Endothelial cell of umbilical vein (primary cell): ENCODE data around the gene TBC1D10A. TPM values are rescaled to one million over a fixed set of nuclear protein-coding genes. Genes with fewer than 3 reads are reported as not detected.

Source experiments
- BruUV-seq: library from RNA; stranded (reverse); fragments of 400-500 nt; replicated peaks from 2 replicates; lab custom pipeline; 2021; lab: Mats Ljungman, UMichigan
- CTCF ChIA-PET: fragments of 300-600, 350-600 bp; sonication (Branson Sonifier 250); formaldehyde crosslinking; loops from one replicate; lab custom pipeline; 2021; ENCODE audit warnings: antibody characterized with exemption, inconsistent platforms; lab: Charles Lee
- POLR2A ChIA-PET: fragments of 300-600, 350-600 bp; sonication (Branson Sonifier 250); formaldehyde crosslinking; loops from one replicate; lab custom pipeline; 2021; ENCODE audit warnings: antibody characterized with exemption, inconsistent platforms; lab: Charles Lee
- DNase-seq: peaks from one replicate; pipeline ENCODE4 v3.0.0-alpha.2; 2011; ENCODE audit warnings: low read depth, low spot score
- FAIRE-seq: peaks from 2 replicates; lab custom pipeline; 2011; peaks lifted over from hg19 to GRCh38; lab: Jason Lieb, UNC
- H2AFZ ChIP-seq: 2 replicates; pipeline ENCODE4 v1.6.0; 2012; ENCODE audit warnings: low read depth, low read length, control low read depth, inconsistent platforms
- H3K27ac ChIP-seq: 2 replicates; pipeline ENCODE4 v1.5.1; 2011; ENCODE audit warnings: low read depth, mild to moderate bottlenecking, control low read depth, low read length, moderate library complexity; ENCODE audit not compliant: insufficient read depth
- H3K27me3 ChIP-seq, 2 experiments: 2 replicates each; pipeline versions ENCODE4 v1.6.0 to v1.6.1; 2011; ENCODE audit warnings: low read length in 2 of 2, mixed read lengths in 1 of 2; ENCODE audit not compliant: control insufficient read depth in 2 of 2, insufficient read depth in 2 of 2
- H3K36me3 ChIP-seq, 2 experiments: 2 replicates in 1 of 2; 3 replicates in 1 of 2; pipeline ENCODE4 v1.5.1; 2011; ENCODE audit warnings: low read length in 2 of 2, mild to moderate bottlenecking in 1 of 2, moderate library complexity in 1 of 2; ENCODE audit not compliant: control insufficient read depth in 2 of 2, insufficient read depth in 2 of 2; ENCODE audit errors: extremely low read depth in 1 of 2
- H3K4me1 ChIP-seq: 3 replicates; pipeline ENCODE4 v1.5.1; 2011; ENCODE audit warnings: mild to moderate bottlenecking, low read length; ENCODE audit not compliant: control insufficient read depth, insufficient read depth; ENCODE audit errors: extremely low read depth
- H3K4me2 ChIP-seq: 2 replicates; pipeline ENCODE4 v1.6.1; 2011; ENCODE audit warnings: low read length, control low read depth, mixed read lengths; ENCODE audit not compliant: insufficient read depth
- H3K4me3 ChIP-seq, 3 experiments: fragments of 200-600 bp in 1 of 3; sonication (generic), shearing (Covaris generic) in 1 of 3; replicated peaks in 1 of 3; 2 replicates each; pipeline ENCODE4 v1.5.1; 2011 to 2016; ENCODE audit warnings: control low read depth in 3 of 3, low read length in 3 of 3, mild to moderate bottlenecking in 2 of 3, inconsistent platforms in 1 of 3, low read depth in 1 of 3, moderate library complexity in 1 of 3; ENCODE audit not compliant: insufficient read depth in 1 of 3
- H3K79me2 ChIP-seq: 2 replicates; pipeline ENCODE4 v1.6.0; 2012; ENCODE audit warnings: low read length, inconsistent platforms; ENCODE audit not compliant: control insufficient read depth, insufficient read depth
- H3K9ac ChIP-seq: replicated peaks from 2 replicates; pipeline ENCODE3; 2011; ENCODE audit warnings: low read length, control low read depth; ENCODE audit not compliant: insufficient read depth; ENCODE audit errors: extremely low read depth
- H3K9me1 ChIP-seq: replicated peaks from 3 replicates; pipeline ENCODE4 v1.6.0; 2011; ENCODE audit warnings: mild to moderate bottlenecking, low read length; ENCODE audit not compliant: control insufficient read depth, insufficient read depth; ENCODE audit errors: extremely low read depth
- H3K9me3 ChIP-seq: replicated peaks from 2 replicates; pipeline ENCODE4 v1.5.1; 2012; ENCODE audit warnings: low read length, inconsistent platforms; ENCODE audit not compliant: control insufficient read depth, insufficient read depth
- H4K20me1 ChIP-seq: replicated peaks from 2 replicates; pipeline ENCODE3; 2011; ENCODE audit warnings: mild to moderate bottlenecking, low read length; ENCODE audit not compliant: control insufficient read depth, insufficient read depth; ENCODE audit errors: extremely low read depth
- CTCF ChIP-seq, 2 donors: IDR thresholded peaks; 1 replicate in 1 of 2; 2 replicates in 1 of 2; pipeline ENCODE4 v1.5.1; 2011; ENCODE audit warnings: low read length in 2 of 2, mild to moderate bottlenecking in 2 of 2, moderate library complexity in 2 of 2, control low read depth in 1 of 2, inconsistent platforms in 1 of 2, low read depth in 1 of 2; ENCODE audit not compliant: insufficient read depth in 1 of 2; ENCODE audit errors: extremely low read depth in 1 of 2
- EZH2 ChIP-seq: IDR thresholded peaks from 2 replicates; pipeline ENCODE4 v1.6.1; 2012; ENCODE audit warnings: borderline replicate concordance, low read depth, mild to moderate bottlenecking, moderate library complexity, low read length, inconsistent platforms; ENCODE audit not compliant: severe bottlenecking
- FOS ChIP-seq: IDR thresholded peaks from 2 replicates; pipeline ENCODE4 v1.6.1; 2011; ENCODE audit warnings: mild to moderate bottlenecking, low read length, moderate library complexity, borderline replicate concordance; ENCODE audit not compliant: insufficient read depth
- GATA2 ChIP-seq: IDR thresholded peaks from 2 replicates; pipeline ENCODE4 v1.7.0; 2011; ENCODE audit warnings: low read depth, mild to moderate bottlenecking, moderate library complexity, mixed read lengths, low read length; ENCODE audit not compliant: insufficient read length, insufficient read depth
- JUN ChIP-seq: IDR thresholded peaks from 2 replicates; pipeline ENCODE4 v1.6.1; 2011; ENCODE audit warnings: borderline replicate concordance, low read depth; ENCODE audit not compliant: insufficient read length, insufficient read depth
- MAX ChIP-seq: IDR thresholded peaks from 2 replicates; pipeline ENCODE4 v1.6.1; 2011; ENCODE audit not compliant: insufficient read depth, insufficient read length
- MYC ChIP-seq: IDR thresholded peaks from one replicate; pipeline ENCODE4 v1.6.1; 2011; ENCODE audit warnings: mild to moderate bottlenecking, low read depth, low read length
- POLR2A ChIP-seq: IDR thresholded peaks from 2 replicates; pipeline ENCODE4 v1.6.1; 2012; ENCODE audit warnings: low read depth, mild to moderate bottlenecking, control low read depth, low read length
- POLR2AphosphoS5 ChIP-seq: IDR thresholded peaks from 2 replicates; pipeline ENCODE4 v1.6.1; 2012; ENCODE audit warnings: low read depth, mild to moderate bottlenecking, control low read depth, low read length, moderate library complexity; ENCODE audit not compliant: insufficient read depth
- dilution Hi-C: fragments of 300-500 bp; cut with MboI; formaldehyde crosslinking; loops from one replicate; pipeline ENCODE4 v1.15.0; 2019; ENCODE audit warnings: low sequenced_read_pairs; ENCODE audit not compliant: extremely low pct_ligation_motif_present
- intact Hi-C: fragments of 100-400 bp; cut with micrococcal nuclease; formaldehyde crosslinking; loops from one replicate; pipeline ENCODE4 v1.10.0; 2022
- polyA plus RNA-seq, 4 experiments: library from polyadenylated mRNA; depleted of rRNA in 3 of 4; stranded (reverse) in 3 of 4; unstranded in 1 of 4; fragments of >200 nt; gene quantifications; 2 replicates each; pipeline versions ENCODE4 v1.2.1 to v1.2.3, GENCODE V29; 2011 to 2012; ENCODE audit warnings: missing spikeins in 1 of 4
- total RNA-seq: library from RNA; stranded (reverse); gene quantifications from 2 replicates; pipeline ENCODE4 v1.2.3, GENCODE V29; 2021

TBC1D10A gene
- total and polyA plus RNA-seq, 2 donors (not counting 3 experiments of a cell fraction or from before 2014, with no cell fraction given) = 10.0 to 11.9 TPM

GRCh38 chr22:30296324-30296723 lies 30.4 kb downstream of the TBC1D10A start:
- BruUV-seq = no TSS peak
- Histone ChIP-seq H3K27ac (no peak overlapping the region), H3K27me3 (no peaks in the 10 kb centered on the region), H3K9me1 (no peaks in the 10 kb centered on the region), H3K4me2 (no peak overlapping the region), H3K36me3 (peaks cover 0 to 30% of the 10 kb centered on the region in 2 experiments), H3K9ac (no peak overlapping the region), H4K20me1 (no peaks in the 10 kb centered on the region), H3K4me1 (peaks cover 3% of the 10 kb centered on the region), H3K79me2 (no peaks in the 10 kb centered on the region), H3K4me3 (no peak overlapping the region), H2AFZ (no peak overlapping the region), H3K9me3 (no peaks in the 10 kb centered on the region)
- ChIA-PET POLR2A (no interaction called here), CTCF (interaction anchor here (1.4 kb wide), 2 partner anchors 10 to 31 kb away, joined by 4 to 5 read pairs; partner anchors contain the start of gene TBC1D10A)
- dilution Hi-C loops = no loop called here
- intact Hi-C loops = no loop called here
- no peak for TF ChIP-seq CTCF (IDR thresholded peaks at IDR 0.05; ENCODE audit: extremely low read depth in 1 of 2, insufficient read depth in 1 of 2, low read depth in 1 of 2, low read length in 2 of 2)
- TF ChIP-seq MYC = no peak
- no peak for TF ChIP-seq POLR2A
- TF ChIP-seq FOS = no peak
- TF ChIP-seq MAX = no peak
- TF ChIP-seq JUN = no peak
- no peak for TF ChIP-seq GATA2
- no peak for TF ChIP-seq EZH2
- no peak for TF ChIP-seq POLR2AphosphoS5
- DNase-seq (no peak), FAIRE-seq (no peak)
